Measurements from ENCODE around the gene MLLT1. TPM values are rescaled to one million over a fixed set of nuclear protein-coding genes. Genes with fewer than 3 reads are reported as not detected.

MLLT1 gene
- total RNA-seq, 5 donors from 2014 or later (not counting 1 experiment from before 2014, with no cell fraction given) = 31.4 to 59.8 (median 57.2) TPM

DNA sequence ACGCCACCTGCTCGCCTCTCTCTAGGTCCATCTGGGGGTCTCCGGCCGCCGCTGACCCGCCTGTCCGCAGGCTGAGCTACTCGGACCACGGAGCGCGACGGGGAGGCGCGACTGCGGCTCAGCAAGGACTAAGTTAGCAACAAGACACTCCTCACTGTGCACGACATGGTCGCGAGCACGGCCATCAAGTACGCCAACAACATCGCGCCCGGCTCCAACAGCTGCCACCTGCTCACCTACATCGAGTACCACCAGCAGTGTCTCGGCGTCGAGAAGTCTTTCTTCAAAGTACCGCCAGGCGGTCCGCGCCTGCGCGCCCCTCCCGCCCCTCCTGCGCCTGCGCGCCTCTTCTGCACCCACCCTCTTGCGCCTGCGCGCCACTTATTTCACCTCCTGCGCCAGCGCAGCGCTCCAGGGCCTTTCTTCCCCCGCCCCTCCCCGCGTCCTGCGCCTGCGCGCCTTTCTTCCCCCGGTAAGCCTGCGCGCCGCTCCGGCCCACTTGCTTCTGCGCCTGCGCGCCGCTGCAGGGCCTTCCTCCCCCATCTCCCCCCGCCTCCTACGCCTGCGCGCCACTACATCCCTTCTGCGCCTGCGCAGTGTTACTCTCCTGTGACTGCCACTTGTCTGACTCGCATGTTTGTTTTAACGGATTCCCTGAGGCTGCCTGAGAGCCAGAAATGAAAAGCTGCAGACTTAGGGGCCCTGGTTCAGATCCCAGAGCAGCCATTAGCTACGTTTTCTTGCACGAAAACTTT, 80.4 kb downstream of the MLLT1 start:
- peaks cover 14% of the 10 kb centered on the region for H3K36me3 Mint-ChIP-seq
- ChIA-PET POLR2A (no interaction called here), CTCF (interaction anchor here in 1 of 2 donors (0.6 kb wide), 1 partner anchor 39 kb away, joined by 3 read pairs; no protein-coding TSS in a partner anchor)

GRCh38 chr19:6198896-6199239, 80.9 kb downstream of the MLLT1 start:
- ChIA-PET POLR2A (no interaction called here), CTCF (interaction anchor here in 1 of 2 donors (0.7 kb wide), 1 partner anchor 611 kb away, joined by 4 read pairs; no protein-coding TSS in a partner anchor)
- ATAC-seq (replicated peaks in 1 of 4) = no peak
- Mint-ChIP-seq H3K27ac (peak overlapping the region; percentile 91 to 93), H3K4me1 (peaks cover 8 to 16% (median 14%) of the 10 kb centered on the region in 3 donors), H3K4me3 (peak overlapping the region; percentile 92 to 97 (median 94)), H3K9me3 (no peaks in the 10 kb centered on the region), H3K36me3 (peaks cover 14% of the 10 kb centered on the region), H3K27me3 (peaks cover 0 to 2% of the 10 kb centered on the region in 2 donors)
- peak overlapping the region; percentile 55 for H3K27ac ChIP-seq (ENCODE audit: low read length)
- DNase-seq = peak in 1 of 35 experiments; percentile 17
- H3K9me3 ChIP-seq = no peaks in the 10 kb centered on the region
- 55% methylated on average over 5 of the region's 8 CpGs for WGBS (ENCODE audit: insufficient coverage)
- no peaks in the 10 kb centered on the region for H3K36me3 ChIP-seq (ENCODE audit: control insufficient read depth in 2 of 2, extremely low read depth in 1 of 2, insufficient read depth in 1 of 2, low read length in 1 of 2)
- H3K4me3 ChIP-seq (ENCODE audit: control insufficient read depth in 1 of 2, extremely low read depth in 1 of 2, low read length in 1 of 2) = peak overlapping the region; percentile 72 to 86
- H3K27me3 ChIP-seq (replicated peaks in 1 of 2; ENCODE audit: control insufficient read depth in 2 of 2, extremely low read depth in 1 of 2, insufficient read depth in 2 of 2, low read length in 1 of 2) = peaks cover 0 to 5% of the 10 kb centered on the region in 2 experiments
- H3K4me1 ChIP-seq (ENCODE audit: control insufficient read depth in 1 of 2, extremely low read depth in 1 of 2, insufficient read depth in 2 of 2, low read length in 2 of 2) = peaks cover 3 to 21% of the 10 kb centered on the region in 2 experiments

More for the DNA sequence above, 80.4 kb downstream of the MLLT1 start:
- H3K4me3 Mint-ChIP-seq = peak overlapping the region; percentile 92 to 97 (median 94)
- H3K27me3 ChIP-seq (replicated peaks in 1 of 2; ENCODE audit: control insufficient read depth in 2 of 2, extremely low read depth in 1 of 2, insufficient read depth in 2 of 2, low read length in 1 of 2) = peaks cover 0 to 5% of the 10 kb centered on the region in 2 experiments
- peaks cover 0 to 2% of the 10 kb centered on the region in 2 donors for H3K27me3 Mint-ChIP-seq
- peak overlapping the region; percentile 91 to 93 for H3K27ac Mint-ChIP-seq
- peak overlapping the region; percentile 55 for H3K27ac ChIP-seq (ENCODE audit: low read length)
- no peaks in the 10 kb centered on the region for H3K36me3 ChIP-seq (ENCODE audit: control insufficient read depth in 2 of 2, extremely low read depth in 1 of 2, insufficient read depth in 1 of 2, low read length in 1 of 2)
- peak overlapping the region; percentile 72 to 86 for H3K4me3 ChIP-seq (ENCODE audit: control insufficient read depth in 1 of 2, extremely low read depth in 1 of 2, low read length in 1 of 2)
- ATAC-seq (replicated peaks in 1 of 4) (peak; percentile 89 to 94 (median 91)), DNase-seq (peak; percentile 93 to 100 (median 99))
- peaks cover 8 to 16% (median 14%) of the 10 kb centered on the region in 3 donors for H3K4me1 Mint-ChIP-seq
- peaks cover 3 to 21% of the 10 kb centered on the region in 2 experiments for H3K4me1 ChIP-seq (ENCODE audit: control insufficient read depth in 1 of 2, extremely low read depth in 1 of 2, insufficient read depth in 2 of 2, low read length in 2 of 2)
- no peaks in the 10 kb centered on the region for H3K9me3 ChIP-seq
- under 1% methylated on average over 66 of the region's 68 CpGs for WGBS (ENCODE audit: insufficient coverage)
- H3K9me3 Mint-ChIP-seq = no peaks in the 10 kb centered on the region

DNA sequence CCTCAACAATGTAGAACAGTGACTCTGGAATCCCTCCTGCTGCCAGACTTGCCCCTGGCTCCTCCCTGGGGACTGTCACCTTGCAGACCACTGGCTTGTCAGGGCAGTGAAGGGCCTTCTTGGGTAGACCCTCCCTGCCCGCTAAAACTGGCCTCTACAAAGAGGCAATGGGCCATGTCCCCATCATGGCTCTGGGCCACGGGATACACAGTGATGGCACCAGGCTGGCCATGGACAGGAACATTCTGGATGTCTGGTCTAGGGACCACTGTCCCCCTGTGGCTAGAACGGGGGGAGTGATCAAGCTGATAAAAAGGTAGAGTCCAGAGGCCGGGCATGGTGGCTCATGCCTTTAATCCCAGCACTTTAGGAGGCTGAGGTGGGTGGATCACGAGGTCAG, 83.4 kb downstream of the MLLT1 start:
- H3K4me3 ChIP-seq (ENCODE audit: control insufficient read depth in 1 of 2, extremely low read depth in 1 of 2, low read length in 1 of 2) = no peak overlapping the region
- DNase-seq (no peak), ATAC-seq (replicated peaks in 1 of 4) (no peak)
- 78% methylated on average over 3 of the region's 5 CpGs for WGBS (ENCODE audit: insufficient coverage)
- peaks cover 3 to 21% of the 10 kb centered on the region in 2 experiments for H3K4me1 ChIP-seq (ENCODE audit: control insufficient read depth in 1 of 2, extremely low read depth in 1 of 2, insufficient read depth in 2 of 2, low read length in 2 of 2)
- ChIA-PET POLR2A (no interaction called here), CTCF (no interaction called here)
- H3K4me1 Mint-ChIP-seq = peaks cover 8 to 16% (median 14%) of the 10 kb centered on the region in 3 donors
- H3K27ac ChIP-seq (ENCODE audit: low read length) = no peak overlapping the region
- H3K36me3 ChIP-seq (ENCODE audit: control insufficient read depth in 2 of 2, extremely low read depth in 1 of 2, insufficient read depth in 1 of 2, low read length in 1 of 2) = no peaks in the 10 kb centered on the region
- no peaks in the 10 kb centered on the region for H3K27me3 Mint-ChIP-seq
- H3K27me3 ChIP-seq (replicated peaks in 1 of 2; ENCODE audit: control insufficient read depth in 2 of 2, extremely low read depth in 1 of 2, insufficient read depth in 2 of 2, low read length in 1 of 2) = no peaks in the 10 kb centered on the region
- H3K9me3 Mint-ChIP-seq = no peaks in the 10 kb centered on the region
- no peak overlapping the region for H3K27ac Mint-ChIP-seq
- no peak overlapping the region for H3K4me3 Mint-ChIP-seq
- peaks cover 29% of the 10 kb centered on the region for H3K36me3 Mint-ChIP-seq
- H3K9me3 ChIP-seq = no peaks in the 10 kb centered on the region

GRCh38 chr19:6188811-6189210, 91.0 kb downstream of the MLLT1 start:
- Histone ChIP-seq H3K27me3 (replicated peaks in 1 of 2; ENCODE audit: control insufficient read depth in 2 of 2, extremely low read depth in 1 of 2, insufficient read depth in 2 of 2, low read length in 1 of 2) (peaks cover 0 to 23% of the 10 kb centered on the region in 2 experiments), H3K36me3 (ENCODE audit: control insufficient read depth in 2 of 2, extremely low read depth in 1 of 2, insufficient read depth in 1 of 2, low read length in 1 of 2) (no peaks in the 10 kb centered on the region), H3K27ac (ENCODE audit: low read length) (no peak overlapping the region), H3K4me3 (ENCODE audit: control insufficient read depth in 1 of 2, extremely low read depth in 1 of 2, low read length in 1 of 2) (no peak overlapping the region), H3K9me3 (no peaks in the 10 kb centered on the region), H3K4me1 (ENCODE audit: control insufficient read depth in 1 of 2, extremely low read depth in 1 of 2, insufficient read depth in 2 of 2, low read length in 2 of 2) (no peaks in the 10 kb centered on the region)
- no peaks in the 10 kb centered on the region for H3K4me1 Mint-ChIP-seq
- ChIA-PET CTCF (no interaction called here), POLR2A (no interaction called here)
- no peak overlapping the region for H3K27ac Mint-ChIP-seq
- DNase-seq = no peak
- no peak overlapping the region for H3K4me3 Mint-ChIP-seq
- no peak for ATAC-seq (replicated peaks in 1 of 4)
- peaks cover 5% of the 10 kb centered on the region in 2 donors for H3K27me3 Mint-ChIP-seq
- WGBS (ENCODE audit: insufficient coverage) = 100% methylated on average over 2 of the region's 2 CpGs
- peaks cover 0 to 15% (median 6%) of the 10 kb centered on the region in 3 donors for H3K9me3 Mint-ChIP-seq
- peaks cover 19% of the 10 kb centered on the region for H3K36me3 Mint-ChIP-seq

DNA sequence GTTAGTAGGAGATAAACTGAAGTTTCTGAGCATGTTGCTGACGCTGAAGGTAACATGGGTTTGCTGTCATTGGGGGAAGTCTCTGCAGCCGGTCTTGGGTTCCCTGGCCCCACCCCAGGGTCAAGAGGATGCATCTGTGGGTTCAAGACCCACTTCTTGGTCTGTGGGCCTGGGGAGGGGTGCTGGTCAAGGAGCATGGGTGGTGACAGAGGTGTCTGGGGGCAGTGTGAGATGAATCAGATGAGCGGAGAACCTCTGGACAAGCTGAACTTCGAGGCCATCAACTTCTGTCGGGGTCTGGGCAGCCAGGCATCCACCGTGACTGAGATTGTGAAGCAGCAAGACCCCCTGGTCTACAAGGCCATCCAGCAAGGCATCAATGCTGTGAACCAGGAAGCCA, 92.4 kb downstream of the MLLT1 start:
- H3K4me3 ChIP-seq (ENCODE audit: control insufficient read depth in 1 of 2, extremely low read depth in 1 of 2, low read length in 1 of 2) = no peak overlapping the region
- H3K27me3 ChIP-seq (replicated peaks in 1 of 2; ENCODE audit: control insufficient read depth in 2 of 2, extremely low read depth in 1 of 2, insufficient read depth in 2 of 2, low read length in 1 of 2) = peaks cover 0 to 35% of the 10 kb centered on the region in 2 experiments
- H3K4me3 Mint-ChIP-seq = no peak overlapping the region
- H3K36me3 ChIP-seq (ENCODE audit: control insufficient read depth in 2 of 2, extremely low read depth in 1 of 2, insufficient read depth in 1 of 2, low read length in 1 of 2) = no peaks in the 10 kb centered on the region
- POLR2A ChIA-PET = no interaction called here
- no peak overlapping the region for H3K27ac Mint-ChIP-seq
- H3K36me3 Mint-ChIP-seq = peaks cover 11% of the 10 kb centered on the region
- ATAC-seq (replicated peaks in 1 of 4) = no peak
- peaks cover 0 to 15% (median 6%) of the 10 kb centered on the region in 3 donors for H3K9me3 Mint-ChIP-seq
- CTCF ChIA-PET = no interaction called here
- DNase-seq = no peak
- H3K27me3 Mint-ChIP-seq = peaks cover 5 to 18% of the 10 kb centered on the region in 2 donors
- H3K4me1 Mint-ChIP-seq = no peaks in the 10 kb centered on the region
- 76% methylated on average over 6 of the region's 6 CpGs for WGBS (ENCODE audit: insufficient coverage)
- no peaks in the 10 kb centered on the region for H3K4me1 ChIP-seq (ENCODE audit: control insufficient read depth in 1 of 2, extremely low read depth in 1 of 2, insufficient read depth in 2 of 2, low read length in 2 of 2)
- H3K27ac ChIP-seq (ENCODE audit: low read length) = no peak overlapping the region
- no peaks in the 10 kb centered on the region for H3K9me3 ChIP-seq

GRCh38 chr19:6185835-6186834, 93.6 kb downstream of the MLLT1 start:
- DNase-seq (no peak), ATAC-seq (replicated peaks in 1 of 4) (no peak)
- Mint-ChIP-seq H3K27me3 (peaks cover 5 to 23% of the 10 kb centered on the region in 2 donors), H3K4me3 (no peak overlapping the region), H3K4me1 (peaks cover 0 to 6% (median 5%) of the 10 kb centered on the region in 3 donors), H3K36me3 (peaks cover 2% of the 10 kb centered on the region), H3K9me3 (peaks cover 0 to 15% (median 6%) of the 10 kb centered on the region in 3 donors), H3K27ac (no peak overlapping the region)
- H3K27ac ChIP-seq (ENCODE audit: low read length) = no peak overlapping the region
- no peak overlapping the region for H3K4me3 ChIP-seq (ENCODE audit: control insufficient read depth in 1 of 2, extremely low read depth in 1 of 2, low read length in 1 of 2)
- H3K9me3 ChIP-seq = no peaks in the 10 kb centered on the region
- 20% methylated on average over 2 of the region's 4 CpGs for WGBS (ENCODE audit: insufficient coverage)
- H3K27me3 ChIP-seq (replicated peaks in 1 of 2; ENCODE audit: control insufficient read depth in 2 of 2, extremely low read depth in 1 of 2, insufficient read depth in 2 of 2, low read length in 1 of 2) = peaks cover 0 to 36% of the 10 kb centered on the region in 2 experiments
- POLR2A ChIA-PET = no interaction called here
- H3K4me1 ChIP-seq (ENCODE audit: control insufficient read depth in 1 of 2, extremely low read depth in 1 of 2, insufficient read depth in 2 of 2, low read length in 2 of 2) = no peaks in the 10 kb centered on the region
- no peaks in the 10 kb centered on the region for H3K36me3 ChIP-seq (ENCODE audit: control insufficient read depth in 2 of 2, extremely low read depth in 1 of 2, insufficient read depth in 1 of 2, low read length in 1 of 2)
- CTCF ChIA-PET = no interaction called here
